ENCODE results near the gene TAGLN. TPM values are rescaled to one million over a fixed set of nuclear protein-coding genes. Genes with fewer than 3 reads are reported as not detected.

The TAGLN gene
- 1 to 10 TPM; 8.7 to 9.6 TPM for total RNA-seq
- total RNA-seq: 6.1 to 6.4 reads per million in 2 donors

GRCh38 chr11:117199053-117199915, at the start of gene TAGLN:
TAGLN (plus strand) TSS chr11:117199370; CDS start chr11:117203014, 3,644 bp downstream.
- Mint-ChIP-seq H3K27ac (peak within 1 kb of the TSS; percentile 37), H3K36me3 (ENCODE audit: low read depth) (no peaks in the 10 kb centered on the region), H3K27me3 (no peaks in the 10 kb centered on the region), H3K4me3 (peak within 1 kb of the TSS; percentile 28), H3K4me1 (peaks cover 12% of the 10 kb centered on the region)
- ATAC-seq (no peak), DNase-seq (no peak)
- H3K9me3 ChIP-seq (ENCODE audit: control insufficient read depth, low read length, poor library complexity, severe bottlenecking): no peaks in the 10 kb centered on the region

GRCh38 chr11:117152066-117152465, 47.1 kb upstream of the TAGLN start:
- DNase-seq: no peak
- Mint-ChIP-seq H3K4me3 (no peak overlapping the region), H3K4me1 (peaks cover 21% of the 10 kb centered on the region), H3K27me3 (no peaks in the 10 kb centered on the region), H3K27ac (peak overlapping the region; percentile 4), H3K36me3 (ENCODE audit: low read depth) (no peaks in the 10 kb centered on the region)
- ATAC-seq: no peak
- no peaks in the 10 kb centered on the region for H3K9me3 ChIP-seq (ENCODE audit: control insufficient read depth, low read length, poor library complexity, severe bottlenecking)

GRCh38 chr11:117154468-117154867, 44.7 kb upstream of the TAGLN start:
- no peak for ATAC-seq
- no peaks in the 10 kb centered on the region for H3K36me3 Mint-ChIP-seq (ENCODE audit: low read depth)
- no peaks in the 10 kb centered on the region for H3K27me3 Mint-ChIP-seq
- peak overlapping the region; percentile 41 for H3K27ac Mint-ChIP-seq
- no peaks in the 10 kb centered on the region for H3K9me3 ChIP-seq (ENCODE audit: control insufficient read depth, low read length, poor library complexity, severe bottlenecking)
- H3K4me3 Mint-ChIP-seq: no peak overlapping the region
- no peak for DNase-seq
- peaks cover 20% of the 10 kb centered on the region for H3K4me1 Mint-ChIP-seq

- Mint-ChIP-seq H3K36me3 (ENCODE audit: low read depth) (no peaks in the 10 kb centered on the region), H3K27ac (no peak overlapping the region), H3K4me3 (no peak overlapping the region), H3K4me1 (peaks cover 13% of the 10 kb centered on the region), H3K27me3 (no peaks in the 10 kb centered on the region)
- ATAC-seq: no peak
- no peak for DNase-seq
- H3K9me3 ChIP-seq (ENCODE audit: control insufficient read depth, low read length, poor library complexity, severe bottlenecking): no peaks in the 10 kb centered on the region
Observed at GRCh38 chr11:117157507-117157906, 41.7 kb upstream of the TAGLN start.

- no peak for ATAC-seq
- H3K27ac Mint-ChIP-seq: no peak overlapping the region
- H3K27me3 Mint-ChIP-seq: no peaks in the 10 kb centered on the region
Observed at GRCh38 chr11:117159892-117160291, 39.3 kb upstream of the TAGLN start.

GRCh38 chr11:117160826-117161225, 38.3 kb upstream of the TAGLN start:
- H3K9me3 ChIP-seq (ENCODE audit: control insufficient read depth, low read length, poor library complexity, severe bottlenecking): no peaks in the 10 kb centered on the region
- Mint-ChIP-seq H3K4me1 (peaks cover 14% of the 10 kb centered on the region), H3K36me3 (ENCODE audit: low read depth) (peaks cover 3% of the 10 kb centered on the region), H3K27me3 (no peaks in the 10 kb centered on the region), H3K4me3 (no peak overlapping the region), H3K27ac (no peak overlapping the region)
- ATAC-seq: no peak
- DNase-seq: no peak

More at GRCh38 chr11:117159892-117160291, 39.3 kb upstream of the TAGLN start:
- Mint-ChIP-seq H3K4me3 (no peak overlapping the region), H3K4me1 (peaks cover 13% of the 10 kb centered on the region), H3K36me3 (ENCODE audit: low read depth) (no peaks in the 10 kb centered on the region)
- H3K9me3 ChIP-seq (ENCODE audit: control insufficient read depth, low read length, poor library complexity, severe bottlenecking): no peaks in the 10 kb centered on the region
- DNase-seq: no peak

- Mint-ChIP-seq H3K4me3 (no peak overlapping the region), H3K27ac (no peak overlapping the region), H3K4me1 (peaks cover 7% of the 10 kb centered on the region), H3K36me3 (ENCODE audit: low read depth) (peaks cover 6% of the 10 kb centered on the region), H3K27me3 (no peaks in the 10 kb centered on the region)
- H3K9me3 ChIP-seq (ENCODE audit: control insufficient read depth, low read length, poor library complexity, severe bottlenecking): no peaks in the 10 kb centered on the region
- DNase-seq (no peak), ATAC-seq (no peak)
Observed at GRCh38 chr11:117166491-117166890, 32.7 kb upstream of the TAGLN start.

GRCh38 chr11:117169736-117170135, 29.4 kb upstream of the TAGLN start:
- H3K27me3 Mint-ChIP-seq: no peaks in the 10 kb centered on the region
- ATAC-seq (no peak), DNase-seq (no peak)
- H3K27ac Mint-ChIP-seq: peak overlapping the region; percentile 9
- H3K9me3 ChIP-seq (ENCODE audit: control insufficient read depth, low read length, poor library complexity, severe bottlenecking): no peaks in the 10 kb centered on the region
- peaks cover 7% of the 10 kb centered on the region for H3K4me1 Mint-ChIP-seq
- peaks cover 6% of the 10 kb centered on the region for H3K36me3 Mint-ChIP-seq (ENCODE audit: low read depth)
- no peak overlapping the region for H3K4me3 Mint-ChIP-seq

GRCh38 chr11:117170210-117170609, 29.0 kb upstream of the TAGLN start:
- H3K4me3 Mint-ChIP-seq: no peak overlapping the region
- H3K4me1 Mint-ChIP-seq: peaks cover 7% of the 10 kb centered on the region
- peak overlapping the region; percentile 9 for H3K27ac Mint-ChIP-seq
- ATAC-seq (no peak), DNase-seq (no peak)
- H3K36me3 Mint-ChIP-seq (ENCODE audit: low read depth): peaks cover 6% of the 10 kb centered on the region
- no peaks in the 10 kb centered on the region for H3K27me3 Mint-ChIP-seq
- no peaks in the 10 kb centered on the region for H3K9me3 ChIP-seq (ENCODE audit: control insufficient read depth, low read length, poor library complexity, severe bottlenecking)

GRCh38 chr11:117171007-117171403, 28.2 kb upstream of the TAGLN start:
- peaks cover 3% of the 10 kb centered on the region for H3K4me1 Mint-ChIP-seq
- H3K27ac Mint-ChIP-seq: no peak overlapping the region
- peaks cover 2% of the 10 kb centered on the region for H3K36me3 Mint-ChIP-seq (ENCODE audit: low read depth)

GRCh38 chr11:117171404-117172061, 27.6 kb upstream of the TAGLN start:
- no peak for DNase-seq

More at GRCh38 chr11:117171007-117171403, 28.2 kb upstream of the TAGLN start:
- DNase-seq (no peak), ATAC-seq (no peak)
- Mint-ChIP-seq H3K4me3 (no peak overlapping the region), H3K27me3 (no peaks in the 10 kb centered on the region)
- H3K9me3 ChIP-seq (ENCODE audit: control insufficient read depth, low read length, poor library complexity, severe bottlenecking): no peaks in the 10 kb centered on the region

GRCh38 chr11:117172724-117173421, 26.3 kb upstream of the TAGLN start:
- Mint-ChIP-seq H3K27ac (peak overlapping the region; percentile 32), H3K4me1 (peaks cover 3% of the 10 kb centered on the region), H3K36me3 (ENCODE audit: low read depth) (no peaks in the 10 kb centered on the region), H3K4me3 (no peak overlapping the region), H3K27me3 (no peaks in the 10 kb centered on the region)
- ATAC-seq: no peak
- no peaks in the 10 kb centered on the region for H3K9me3 ChIP-seq (ENCODE audit: control insufficient read depth, low read length, poor library complexity, severe bottlenecking)
- DNase-seq: no peak

More at GRCh38 chr11:117171404-117172061, 27.6 kb upstream of the TAGLN start:
- H3K9me3 ChIP-seq (ENCODE audit: control insufficient read depth, low read length, poor library complexity, severe bottlenecking): no peaks in the 10 kb centered on the region
- Mint-ChIP-seq H3K27ac (no peak overlapping the region), H3K27me3 (no peaks in the 10 kb centered on the region), H3K4me1 (peaks cover 3% of the 10 kb centered on the region), H3K36me3 (ENCODE audit: low read depth) (peaks cover 2% of the 10 kb centered on the region), H3K4me3 (no peak overlapping the region)
- ATAC-seq: no peak

- DNase-seq: no peak
- peak overlapping the region; percentile 62 for H3K27ac Mint-ChIP-seq
- H3K4me3 Mint-ChIP-seq: no peak overlapping the region
- H3K36me3 Mint-ChIP-seq (ENCODE audit: low read depth): no peaks in the 10 kb centered on the region
- H3K4me1 Mint-ChIP-seq: peaks cover 13% of the 10 kb centered on the region
- no peaks in the 10 kb centered on the region for H3K9me3 ChIP-seq (ENCODE audit: control insufficient read depth, low read length, poor library complexity, severe bottlenecking)
- no peak for ATAC-seq
- no peaks in the 10 kb centered on the region for H3K27me3 Mint-ChIP-seq
Observed at GRCh38 chr11:117175104-117175503, 24.1 kb upstream of the TAGLN start.
